HG03280 (cell line): ENCODE data around the gene NTF4.
"Not testable (repeated sequence)": the region's sequence is repeated elsewhere in the genome, so short reads cannot be mapped to it uniquely, and the experiment has no call there.

Experiments
- ATAC-seq: cut with Tn5 transposase; IDR thresholded peaks from one replicate; pipeline ENCODE4 v1.9.1; 2021; ENCODE audit warnings: mild to moderate bottlenecking, moderate library complexity; ENCODE audit not compliant: unreplicated experiment

The NTF4 gene

DNA sequence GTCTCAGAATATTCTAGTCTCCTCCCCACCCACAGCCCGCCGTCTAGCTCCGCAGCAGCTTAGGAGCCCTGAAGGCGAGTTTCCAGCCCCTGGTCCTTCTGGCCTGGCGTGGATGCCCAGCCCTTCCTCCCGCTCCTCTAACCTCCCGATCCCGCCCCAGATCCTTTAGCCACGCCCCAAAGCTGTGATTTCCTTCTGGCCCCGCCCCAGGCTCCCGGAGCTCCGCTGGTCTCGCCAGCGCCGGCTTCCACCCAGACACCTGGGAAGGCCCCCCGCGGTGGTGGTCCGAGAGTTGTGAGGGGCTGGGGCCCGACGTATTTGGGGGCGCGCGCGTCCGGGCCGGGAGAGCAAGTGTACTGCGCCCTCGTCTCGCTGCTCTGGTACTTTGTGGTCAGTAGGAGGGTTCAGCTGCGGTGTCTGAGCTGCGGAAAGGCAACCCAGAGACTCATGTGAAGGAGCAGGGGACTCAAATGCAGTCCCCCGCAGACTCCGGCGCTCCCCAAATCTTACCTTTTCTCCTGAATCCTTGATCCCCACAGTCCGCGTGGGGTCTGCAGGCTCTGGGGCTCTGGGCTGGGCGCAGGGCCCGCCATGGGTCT, 6.9 kb downstream of the NTF4 start, which contains the start of gene CGB7:
TSS of gene CGB7 (minus strand) at position 114 of the 599 bp plus-strand sequence. CDS start 2,374 bp downstream, outside the sequence.
- ATAC-seq = no peak

DNA sequence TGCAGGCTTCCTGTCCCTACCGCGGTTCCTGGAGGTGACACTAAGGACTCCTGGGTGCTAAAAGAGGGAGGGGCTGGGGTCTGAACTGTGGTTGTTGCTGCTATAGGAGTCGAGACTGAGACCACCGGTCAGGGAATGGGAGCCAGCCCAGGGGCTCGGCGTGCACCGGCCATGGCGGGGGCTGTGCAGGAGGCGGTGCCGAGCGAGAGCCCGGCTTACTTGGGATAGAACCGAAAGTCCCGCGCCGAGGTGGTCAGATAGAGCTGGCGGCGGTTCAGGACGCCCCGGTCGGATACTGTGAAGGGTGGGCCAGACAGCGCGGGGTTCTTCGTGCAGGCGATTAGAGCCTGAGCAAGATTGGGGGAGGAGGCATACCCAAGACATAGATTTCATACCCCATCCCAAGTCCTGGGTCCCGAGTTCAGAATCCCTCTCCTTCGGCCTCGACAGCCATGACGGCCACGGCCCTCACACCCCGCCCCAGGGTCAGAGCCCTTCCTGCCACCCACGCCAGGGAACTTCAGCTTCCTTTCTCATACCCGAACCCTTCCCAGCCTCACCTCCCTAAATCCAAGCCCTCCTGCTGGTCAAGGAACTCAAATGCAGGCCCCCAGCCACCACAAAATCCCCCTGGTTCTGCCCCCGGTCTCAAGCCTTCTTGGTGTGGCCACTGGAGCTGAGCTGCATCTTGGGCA, 7.6 kb downstream of the NTF4 start:
- not testable (repeated sequence) for ATAC-seq

DNA sequence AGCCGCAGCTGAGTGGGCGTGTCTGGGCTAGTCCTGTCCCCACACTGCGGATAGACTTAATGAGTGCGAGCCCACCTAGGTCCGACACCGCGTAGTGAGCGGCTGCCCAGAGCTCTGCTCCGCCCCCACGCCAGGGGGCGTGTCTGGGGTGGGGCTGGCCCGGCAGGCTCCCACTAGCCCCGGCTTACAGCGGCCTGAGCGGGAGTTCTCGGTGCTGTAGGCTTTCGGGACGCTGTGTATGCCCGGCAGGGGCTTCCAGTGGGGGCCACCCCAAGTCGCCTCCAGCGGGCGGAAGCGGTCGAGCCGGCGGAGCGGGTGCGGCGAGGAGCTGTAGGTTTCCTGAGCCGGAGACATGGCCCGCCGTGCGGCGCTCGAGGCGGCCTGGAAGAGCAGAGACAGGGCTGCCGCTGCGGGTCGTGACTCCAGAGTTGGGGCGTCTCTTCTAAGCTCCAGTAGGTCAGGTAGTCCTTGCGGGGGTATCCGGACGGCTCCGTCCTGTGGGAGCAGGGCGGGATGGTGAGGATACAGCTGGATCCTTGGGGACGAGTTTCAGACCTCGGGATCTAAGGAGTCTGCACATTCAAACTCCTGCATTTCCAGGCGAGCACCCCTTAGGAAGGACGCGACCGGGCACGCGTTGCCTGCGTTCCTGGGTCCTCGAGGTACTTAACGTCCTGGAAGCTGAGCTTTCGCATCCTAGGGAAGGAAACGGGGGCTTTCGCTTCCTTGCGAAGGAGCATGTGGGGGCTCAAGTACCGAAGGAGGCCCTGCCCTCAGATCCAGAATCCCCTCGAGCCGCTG, 8.3 kb downstream of the NTF4 start:
- no peak for ATAC-seq

DNA sequence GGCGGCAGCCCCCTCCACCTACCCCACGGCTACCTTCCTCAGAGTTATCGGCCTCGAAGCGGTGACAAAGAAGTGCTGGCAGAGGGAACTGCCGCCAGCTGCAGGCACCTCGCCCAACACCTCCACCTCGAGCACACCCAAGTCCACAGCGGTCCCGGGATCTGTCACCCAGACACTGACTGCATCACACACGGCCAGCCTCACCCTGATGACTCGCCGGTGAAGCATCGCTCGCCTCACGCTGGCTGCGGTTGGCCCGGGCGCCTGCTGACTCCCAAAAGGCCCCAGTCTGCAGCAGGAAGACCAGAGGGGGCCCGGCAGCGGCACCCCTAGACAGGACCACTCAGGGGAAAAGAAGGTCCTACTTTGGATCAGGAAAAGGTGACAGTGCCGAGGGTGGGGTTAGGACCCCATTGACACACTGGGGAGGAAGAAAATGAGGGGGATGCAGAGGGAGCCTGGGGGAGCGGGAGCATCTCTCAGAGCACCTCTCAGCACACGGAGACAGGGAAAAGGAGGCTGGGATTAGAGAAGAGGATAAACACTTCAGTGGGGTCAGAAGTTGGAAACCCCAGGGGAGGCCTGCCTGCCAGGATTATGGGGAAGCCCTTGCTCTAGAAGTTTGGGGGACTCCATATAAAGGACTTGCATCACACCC, 14.1 kb downstream of the NTF4 start:
- ATAC-seq = not testable (repeated sequence)

DNA sequence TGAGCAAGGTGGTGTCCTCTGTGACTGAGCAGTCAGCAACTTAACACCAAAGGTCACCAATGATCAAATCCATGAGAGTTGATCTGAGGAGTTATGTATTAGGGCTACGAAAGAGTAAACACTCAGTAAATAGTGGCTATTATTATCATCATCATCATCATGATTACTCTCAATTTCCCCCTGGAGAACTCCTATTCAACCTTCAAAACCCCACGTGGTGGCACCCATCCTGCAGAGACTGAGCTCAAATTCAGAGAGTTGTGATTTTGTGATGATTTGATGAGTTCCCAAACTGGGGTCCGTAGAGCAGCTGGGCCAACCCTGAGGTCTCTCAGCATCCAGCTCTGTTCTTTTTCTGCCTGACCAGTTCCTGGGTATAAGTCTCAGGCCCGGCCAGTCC, 14.8 kb downstream of the NTF4 start:
- ATAC-seq = not testable (repeated sequence)

DNA sequence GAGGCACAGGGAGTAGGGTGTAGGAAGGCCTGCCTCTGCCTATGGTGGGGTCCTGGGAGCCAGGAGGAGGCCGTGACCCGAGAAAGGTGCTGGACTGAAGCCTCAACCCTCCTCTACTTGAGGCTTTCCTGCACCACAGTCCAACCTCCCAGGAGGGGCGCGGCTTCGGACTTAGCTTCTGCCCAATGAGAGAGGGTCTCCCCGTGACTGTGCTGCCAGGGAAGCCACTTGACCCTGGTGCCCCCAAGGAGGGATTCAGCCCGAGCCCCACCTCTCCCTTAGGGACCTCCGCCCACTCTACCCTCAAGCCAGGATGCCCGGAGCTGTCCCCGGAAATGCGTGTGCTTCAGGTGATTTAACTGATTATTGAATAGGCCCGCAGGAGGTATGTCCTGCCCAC, 15.6 kb downstream of the NTF4 start, which contains the start of gene CGB8:
TSS of gene CGB8 (minus strand) at position 101 of the 400 bp plus-strand sequence. CDS start 372 bp downstream, outside the sequence.
- not testable (repeated sequence) for ATAC-seq

DNA sequence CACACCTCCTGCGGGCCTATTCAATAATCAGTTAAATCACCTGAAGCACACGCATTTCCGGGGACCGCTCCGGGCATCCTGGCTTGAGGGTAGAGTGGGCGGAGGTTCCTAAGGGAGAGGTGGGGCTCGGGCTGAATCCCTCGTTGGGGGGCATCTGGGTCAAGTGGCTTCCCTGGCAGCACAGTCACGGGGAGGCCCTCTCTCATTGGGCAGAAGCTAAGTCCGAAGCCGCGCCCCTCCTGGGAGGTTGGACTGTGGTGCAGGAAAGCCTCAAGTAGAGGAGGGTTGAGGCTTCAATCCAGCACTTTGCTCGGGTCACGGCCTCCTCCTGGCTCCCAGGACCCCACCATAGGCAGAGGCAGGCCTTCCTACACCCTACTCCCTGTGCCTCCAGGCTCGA, 21.1 kb downstream of the NTF4 start, which contains the start of gene CGB5:
TSS of gene CGB5 (plus strand) at position 301 of the 400 bp plus-strand sequence. CDS start 362 bp downstream, outside the sequence.
- ATAC-seq = not testable (repeated sequence)

DNA sequence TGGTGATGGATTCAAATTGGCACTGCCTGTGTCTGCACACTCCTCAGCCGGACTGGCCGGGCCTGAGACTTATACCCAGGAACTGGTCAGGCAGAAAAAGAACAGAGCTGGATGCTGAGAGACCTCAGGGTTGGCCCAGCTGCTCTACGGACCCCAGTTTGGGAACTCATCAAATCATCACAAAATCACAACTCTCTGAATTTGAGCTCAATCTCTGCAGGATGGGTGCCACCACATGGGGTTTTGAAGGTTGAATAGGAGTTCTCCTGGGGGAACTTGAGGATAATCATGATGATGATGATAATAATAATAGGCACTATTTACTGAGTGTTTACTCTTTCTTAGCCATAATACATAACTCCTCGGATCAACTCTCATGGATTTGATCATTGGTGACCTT, 22.0 kb downstream of the NTF4 start:
- not testable (repeated sequence) for ATAC-seq

DNA sequence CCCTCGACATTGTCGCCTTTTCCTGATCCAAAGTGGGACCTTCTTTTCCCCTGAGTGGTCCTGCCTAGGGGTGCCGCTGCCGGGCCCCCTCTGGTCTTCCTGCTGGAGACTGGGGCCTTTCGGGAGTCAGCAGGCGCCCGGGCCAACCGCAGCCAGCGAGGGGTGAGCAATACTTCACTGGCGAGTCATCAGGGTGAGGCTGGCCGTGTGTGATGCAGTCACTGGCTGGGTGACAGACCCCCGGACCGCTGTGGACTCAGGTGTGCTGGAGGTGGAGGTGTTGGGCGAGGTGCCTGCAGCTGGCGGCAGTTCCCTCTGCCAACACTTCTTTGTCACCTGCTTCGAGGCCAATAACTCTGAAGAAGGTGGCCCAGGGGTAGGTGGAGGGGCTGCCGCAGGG, 22.4 kb downstream of the NTF4 start:
- ATAC-seq = no peak

DNA sequence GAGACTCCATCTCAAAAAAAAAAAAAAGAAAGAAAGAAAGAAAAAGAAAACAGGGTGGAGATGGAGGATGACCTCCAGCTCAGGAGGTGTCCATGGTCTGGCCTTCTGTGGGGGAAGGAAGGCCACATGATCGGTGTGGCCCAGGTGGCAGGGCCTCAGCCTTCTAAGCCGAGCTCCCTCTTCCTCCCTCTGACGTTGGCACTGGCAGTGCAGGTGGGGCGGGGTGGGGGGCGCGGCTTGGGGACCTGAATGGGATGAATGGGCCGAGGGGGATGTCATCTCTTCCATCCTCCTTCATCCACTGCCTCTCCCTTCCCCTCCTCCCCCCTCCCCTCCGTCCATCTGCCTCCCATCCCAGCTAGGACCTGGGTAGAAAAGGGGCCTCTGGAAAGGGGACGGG, 24.9 kb downstream of the NTF4 start:
- ATAC-seq = not testable (repeated sequence)

DNA sequence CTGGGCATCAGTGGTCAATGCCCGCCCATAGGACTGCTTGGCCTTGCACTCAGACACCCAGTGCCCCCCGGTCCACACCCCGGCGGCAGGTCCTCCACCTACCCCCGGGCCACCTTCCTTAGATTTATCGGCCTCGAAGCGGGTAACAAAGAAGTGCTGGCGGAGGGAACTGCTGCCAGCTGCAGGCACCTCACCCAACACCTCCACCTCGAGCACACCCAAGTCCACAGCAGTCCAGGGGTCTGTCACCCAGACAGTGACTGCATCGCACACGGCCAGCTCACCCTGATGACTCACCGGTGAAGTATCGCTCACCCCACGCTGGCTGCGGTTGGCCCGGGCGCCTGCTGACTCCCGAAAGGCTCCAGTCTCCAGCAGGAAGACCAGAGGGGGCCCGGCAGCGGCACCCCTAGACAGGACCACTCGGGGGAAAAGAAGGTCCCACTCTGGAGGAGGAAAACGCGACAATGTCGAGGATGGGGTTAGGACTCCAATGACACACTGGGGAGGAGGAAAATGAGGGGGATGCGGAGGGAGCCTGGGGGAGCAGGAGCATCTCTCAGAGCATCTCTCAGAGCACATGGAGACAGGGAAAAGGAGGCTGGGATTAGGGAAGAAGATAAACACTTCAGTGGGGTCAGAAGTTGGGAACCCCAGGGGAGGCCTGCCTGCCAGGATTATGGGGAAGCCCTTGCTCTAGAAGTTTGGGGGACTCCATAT, 25.9 kb downstream of the NTF4 start:
- ATAC-seq = not testable (repeated sequence)

DNA sequence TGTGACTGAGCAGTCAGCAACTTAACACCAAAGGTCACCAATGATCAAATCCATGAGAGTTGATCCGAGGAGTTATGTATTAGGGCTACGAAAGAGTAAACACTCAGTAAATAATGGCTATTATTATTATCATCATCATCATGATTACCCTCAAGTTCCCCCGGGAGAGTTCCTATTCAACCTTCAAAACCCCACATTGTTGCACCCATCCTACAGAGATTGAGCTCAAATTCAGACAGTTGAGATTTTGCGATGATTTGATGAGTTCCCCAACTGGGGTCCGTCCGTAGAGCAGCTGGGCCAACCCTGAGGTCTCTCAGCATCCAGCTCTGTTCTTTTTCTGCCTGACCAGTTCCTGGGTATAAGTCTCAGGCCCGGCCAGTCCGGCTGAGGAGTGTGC, 26.5 kb downstream of the NTF4 start:
- not testable (repeated sequence) for ATAC-seq

DNA sequence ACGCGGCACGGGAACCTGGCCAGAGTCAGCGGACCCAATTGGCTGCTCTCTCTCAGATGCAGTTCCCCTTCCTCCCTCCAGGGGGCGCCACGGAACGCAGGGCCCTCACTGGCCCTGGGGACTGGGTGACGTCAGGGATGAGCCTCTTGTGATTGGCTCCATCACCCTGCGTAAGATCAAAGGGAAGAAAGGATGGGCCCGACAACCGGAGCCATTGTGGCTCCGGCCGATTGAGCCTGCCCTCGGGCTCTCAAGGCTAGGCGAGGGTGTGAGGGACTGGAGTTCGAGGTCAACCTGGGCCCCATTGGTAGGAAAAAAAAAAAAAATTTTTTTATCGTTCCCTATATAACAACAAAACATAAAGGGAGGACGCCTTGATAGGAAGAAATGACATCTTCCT, 27.8 kb downstream of the NTF4 start, which contains the start of gene CGB1:
TSS of gene CGB1 (minus strand) at position 81 of the 400 bp plus-strand sequence. CDS start 184 bp downstream, outside the sequence.
- not testable (repeated sequence) for ATAC-seq

DNA sequence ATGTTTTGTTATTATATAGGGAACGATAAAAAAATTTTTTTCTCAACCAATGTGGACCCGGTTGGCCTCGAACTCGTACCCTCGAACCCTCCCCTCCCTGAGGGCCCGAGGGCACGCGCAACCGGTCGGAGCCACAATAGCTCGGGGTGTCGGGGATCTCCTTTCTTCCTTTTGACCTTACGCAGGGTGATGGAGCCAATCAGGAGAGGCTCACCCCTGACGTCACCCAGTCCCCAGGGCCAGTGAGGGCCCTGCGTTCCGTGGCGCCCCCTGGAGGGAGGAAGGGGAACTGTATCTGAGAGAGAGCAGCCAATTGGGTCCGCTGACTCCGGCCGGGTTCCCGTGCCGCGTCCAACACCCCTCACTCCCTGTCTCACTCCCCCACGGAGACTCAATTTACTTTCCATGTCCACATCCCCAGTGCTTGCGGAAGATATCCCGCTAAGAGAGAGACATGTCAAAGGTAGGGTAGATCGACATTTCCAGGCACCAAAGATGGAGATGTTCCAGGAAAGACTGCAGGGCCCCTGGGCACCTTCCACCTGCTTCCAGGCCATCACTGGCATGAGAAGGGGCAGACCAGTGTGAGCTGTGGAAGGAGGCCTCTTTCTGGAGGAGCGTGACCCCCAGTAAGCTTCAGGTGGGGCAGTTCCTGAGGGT, 32.8 kb downstream of the NTF4 start, which contains the start of gene CGB2:
TSS of gene CGB2 (plus strand) at position 249 of the 660 bp plus-strand sequence. CDS start at position 455, 206 bp downstream.
- ATAC-seq = not testable (repeated sequence)

DNA sequence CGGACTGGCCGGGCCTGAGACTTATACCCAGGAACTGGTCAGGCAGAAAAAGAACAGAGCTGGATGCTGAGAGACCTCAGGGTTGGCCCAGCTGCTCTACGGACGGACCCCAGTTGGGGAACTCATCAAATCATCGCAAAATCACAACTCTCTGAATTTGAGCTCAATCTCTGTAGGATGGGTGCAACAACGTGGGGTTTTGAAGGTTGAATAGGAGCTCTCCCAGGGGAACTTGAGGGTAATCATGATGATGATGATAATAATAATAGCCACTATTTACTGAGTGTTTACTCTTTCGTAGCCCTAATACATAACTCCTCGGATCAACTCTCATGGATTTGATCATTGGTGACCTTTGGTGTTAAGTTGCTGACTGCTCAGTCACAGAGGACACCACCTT, 34.3 kb downstream of the NTF4 start:
- ATAC-seq = not testable (repeated sequence)

DNA sequence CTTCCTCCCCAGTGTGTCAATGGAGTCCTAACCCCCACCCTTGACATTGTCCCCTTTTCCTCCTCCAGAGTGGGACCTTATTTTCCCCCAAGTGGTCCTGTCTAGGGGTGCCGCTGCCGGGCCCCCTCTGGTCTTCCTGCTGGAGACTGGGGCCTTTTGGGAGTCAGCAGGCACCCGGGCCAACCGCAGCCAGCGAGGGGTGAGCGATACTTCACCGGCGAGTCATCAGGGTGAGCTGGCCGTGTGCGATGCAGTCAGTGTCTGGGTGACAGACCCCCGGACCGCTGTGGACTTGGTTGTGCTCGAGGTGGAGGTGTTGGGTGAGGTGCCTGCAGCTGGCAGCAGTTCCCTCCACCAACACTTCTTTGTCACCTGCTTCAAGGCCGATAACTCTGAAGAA, 34.9 kb downstream of the NTF4 start:
- not testable (repeated sequence) for ATAC-seq

DNA sequence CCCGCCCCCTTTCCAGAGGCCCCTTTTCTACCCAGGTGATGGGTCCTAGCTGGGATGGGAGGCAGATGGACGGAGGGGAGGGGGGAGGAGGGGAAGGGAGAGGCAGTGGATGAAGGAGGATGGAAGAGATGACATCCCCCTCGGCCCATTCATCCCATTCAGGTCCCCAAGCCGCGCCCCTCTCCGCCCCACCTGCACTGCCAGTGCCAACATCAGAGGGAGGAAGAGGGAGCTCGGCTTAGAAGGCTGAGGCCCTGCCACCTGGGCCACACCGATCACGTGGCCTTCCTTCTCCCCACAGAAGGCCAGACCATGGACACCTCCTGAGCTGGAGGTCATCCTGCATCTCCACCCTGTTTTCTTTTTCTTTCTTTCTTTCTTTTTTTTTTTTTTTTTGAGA, 35.9 kb downstream of the NTF4 start:
- ATAC-seq = not testable (repeated sequence)

DNA sequence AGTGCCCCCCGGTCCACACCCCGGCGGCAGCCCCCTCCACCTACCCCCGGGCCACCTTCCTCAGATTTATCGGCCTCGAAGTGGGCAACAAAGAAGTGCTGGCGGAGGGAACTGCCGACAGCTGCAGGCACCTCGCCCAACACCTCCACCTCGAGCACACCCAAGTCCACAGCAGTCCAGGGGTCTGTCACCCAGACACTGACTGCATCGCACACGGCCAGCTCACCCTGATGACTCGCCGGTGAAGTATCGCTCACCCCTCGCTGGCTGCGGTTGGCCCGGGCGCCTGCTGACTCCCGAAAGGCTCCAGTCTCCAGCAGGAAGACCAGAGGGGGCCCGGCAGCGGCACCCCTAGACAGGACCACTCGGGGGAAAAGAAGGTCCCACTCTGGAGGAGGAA, 39.0 kb downstream of the NTF4 start:
- not testable (repeated sequence) for ATAC-seq

DNA sequence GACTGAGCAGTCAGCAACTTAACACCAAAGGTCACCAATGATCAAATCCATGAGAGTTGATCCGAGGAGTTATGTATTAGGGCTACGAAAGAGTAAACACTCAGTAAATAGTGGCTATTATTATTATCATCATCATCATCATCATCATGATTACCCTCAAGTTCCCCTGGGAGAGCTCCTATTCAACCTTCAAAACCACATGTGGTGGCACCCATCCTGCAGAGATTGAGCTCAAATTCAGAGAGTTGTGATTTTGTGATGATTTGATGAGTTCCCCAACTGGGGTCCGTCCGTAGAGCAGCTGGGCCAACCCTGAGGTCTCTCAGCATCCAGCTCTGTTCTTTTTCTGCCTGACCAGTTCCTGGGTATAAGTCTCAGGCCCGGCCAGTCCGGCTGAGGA, 39.5 kb downstream of the NTF4 start:
- not testable (repeated sequence) for ATAC-seq
